ENCODE data around the gene IQCK. TPM values are rescaled to one million over a fixed set of nuclear protein-coding genes. Genes with fewer than 3 reads are reported as not detected.
A peak's percentile ranks its signal among the peaks of the same experiment; 100 is the strongest.

IQCK gene
- total RNA-seq, 4 donors from 2014 or later: 49.7 to 103 (median 94.2) TPM

DNA sequence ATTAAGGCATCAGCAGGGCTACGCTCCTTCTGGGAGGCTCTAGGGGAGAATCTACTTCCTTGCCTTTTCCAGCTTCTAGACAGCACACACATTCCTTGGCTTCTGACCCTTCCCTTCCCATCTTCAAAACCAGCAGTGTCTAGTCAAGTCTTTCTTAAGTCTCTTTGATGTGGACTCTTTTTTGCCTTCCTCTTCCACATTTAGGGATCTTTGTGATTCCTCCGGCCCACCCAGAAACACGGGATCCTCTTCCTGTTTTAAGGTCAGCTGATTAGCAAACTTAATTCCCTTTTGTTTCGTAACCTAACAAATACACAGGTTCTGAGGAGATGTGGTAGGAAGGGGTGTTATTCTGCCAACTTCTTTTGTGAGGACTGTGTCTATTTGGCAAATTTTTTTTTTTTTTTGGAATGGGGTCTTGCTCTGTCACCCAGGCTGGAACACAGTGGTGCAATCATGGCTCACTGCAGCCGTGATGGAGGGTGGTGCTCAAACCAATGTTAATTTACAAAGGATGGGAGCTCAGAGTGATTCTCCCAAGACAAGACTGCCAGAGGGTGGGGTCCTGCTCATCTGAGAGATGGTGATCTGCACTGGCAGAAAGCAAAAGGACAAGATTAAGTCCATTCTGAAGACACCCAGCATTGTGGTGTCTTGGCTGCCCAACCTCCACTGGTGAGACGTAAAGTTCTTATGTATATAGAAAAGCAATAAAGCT lies 14.7 kb upstream of the IQCK start:
- no peak overlapping the region for H3K4me3 ChIP-seq (replicated peaks in 1 of 3)
- no peak for DNase-seq
- TF ChIP-seq, protein P1, sequence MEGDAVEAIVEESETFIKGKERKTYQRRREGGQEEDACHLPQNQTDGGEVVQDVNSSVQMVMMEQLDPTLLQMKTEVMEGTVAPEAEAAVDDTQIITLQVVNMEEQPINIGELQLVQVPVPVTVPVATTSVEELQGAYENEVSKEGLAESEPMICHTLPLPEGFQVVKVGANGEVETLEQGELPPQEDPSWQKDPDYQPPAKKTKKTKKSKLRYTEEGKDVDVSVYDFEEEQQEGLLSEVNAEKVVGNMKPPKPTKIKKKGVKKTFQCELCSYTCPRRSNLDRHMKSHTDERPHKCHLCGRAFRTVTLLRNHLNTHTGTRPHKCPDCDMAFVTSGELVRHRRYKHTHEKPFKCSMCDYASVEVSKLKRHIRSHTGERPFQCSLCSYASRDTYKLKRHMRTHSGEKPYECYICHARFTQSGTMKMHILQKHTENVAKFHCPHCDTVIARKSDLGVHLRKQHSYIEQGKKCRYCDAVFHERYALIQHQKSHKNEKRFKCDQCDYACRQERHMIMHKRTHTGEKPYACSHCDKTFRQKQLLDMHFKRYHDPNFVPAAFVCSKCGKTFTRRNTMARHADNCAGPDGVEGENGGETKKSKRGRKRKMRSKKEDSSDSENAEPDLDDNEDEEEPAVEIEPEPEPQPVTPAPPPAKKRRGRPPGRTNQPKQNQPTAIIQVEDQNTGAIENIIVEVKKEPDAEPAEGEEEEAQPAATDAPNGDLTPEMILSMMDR (IDR thresholded peaks at IDR 0.05): no peak
- TF ChIP-seq POLR2A (IDR thresholded peaks at IDR 0.05): no peak
- intact Hi-C loops (cut with DNase I): no loop called here
- H3K4me1 ChIP-seq: peaks cover 27 to 45% of the 10 kb centered on the region in 2 donors
- no peaks in the 10 kb centered on the region for H3K27me3 ChIP-seq
- no peaks in the 10 kb centered on the region for H3K9me3 ChIP-seq
- 89 to 90% methylated on average over 6 of the region's 6 CpGs for WGBS, 2 donors
- peaks cover 9 to 10% of the 10 kb centered on the region in 2 donors for H3K36me3 ChIP-seq
- H3K27ac ChIP-seq: peak overlapping the region in 2 of 3 donors; percentile 56 to 64

DNA sequence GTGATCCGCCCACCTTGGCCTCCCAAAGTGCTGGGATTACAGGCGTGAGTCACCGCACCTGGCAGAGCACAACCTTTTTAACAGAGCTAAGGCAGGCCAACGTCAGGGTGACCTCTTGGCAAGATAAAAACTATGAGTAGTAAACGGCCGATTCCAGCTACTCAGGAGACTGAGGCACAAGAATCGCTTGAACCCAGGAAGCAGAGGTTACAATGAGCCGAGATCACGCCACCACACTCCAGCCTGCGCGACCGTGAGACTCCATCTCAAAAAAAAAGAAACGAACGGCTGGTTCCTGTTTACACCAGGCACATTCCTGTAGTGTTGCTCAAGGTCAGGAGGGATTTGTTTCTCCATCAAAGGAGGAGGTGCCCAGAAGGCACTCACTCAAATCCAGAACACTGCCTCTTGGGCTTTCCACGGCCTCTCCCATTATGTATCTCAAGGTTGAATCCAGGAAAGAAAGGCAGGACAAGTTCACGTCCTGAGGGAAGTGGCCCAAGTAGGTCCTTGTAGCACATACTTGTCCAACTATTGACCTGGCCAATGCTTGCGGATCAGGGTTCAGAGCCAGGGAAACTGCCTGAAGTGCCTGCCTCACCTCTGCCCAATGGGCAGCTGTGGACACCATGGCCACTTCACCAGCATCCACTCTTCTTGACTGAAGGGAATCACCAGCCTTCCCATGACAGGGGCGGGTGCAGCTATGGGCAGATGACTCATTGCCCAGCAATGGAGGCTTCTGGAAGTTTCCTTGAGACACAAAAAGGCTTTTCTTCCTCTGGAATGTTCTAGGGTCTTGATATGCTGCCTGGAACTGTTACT lies 13.5 kb upstream of the IQCK start:
- H3K27me3 ChIP-seq: no peaks in the 10 kb centered on the region
- peak overlapping the region in 2 of 3 donors; percentile 56 to 64 for H3K27ac ChIP-seq
- peaks cover 25 to 33% of the 10 kb centered on the region in 2 donors for H3K4me1 ChIP-seq
- intact Hi-C loops (cut with DNase I): no loop called here
- 75 to 82% methylated on average over 17 to 18 of the region's 18 CpGs for WGBS, 2 donors
- TF ChIP-seq, protein P1 (IDR thresholded peaks at IDR 0.05): no peak
- no peak for TF ChIP-seq POLR2A (IDR thresholded peaks at IDR 0.05)
- H3K9me3 ChIP-seq: no peaks in the 10 kb centered on the region
- DNase-seq: no peak
- no peak overlapping the region for H3K4me3 ChIP-seq (replicated peaks in 1 of 3)
- peaks cover 9 to 10% of the 10 kb centered on the region in 2 donors for H3K36me3 ChIP-seq

DNA sequence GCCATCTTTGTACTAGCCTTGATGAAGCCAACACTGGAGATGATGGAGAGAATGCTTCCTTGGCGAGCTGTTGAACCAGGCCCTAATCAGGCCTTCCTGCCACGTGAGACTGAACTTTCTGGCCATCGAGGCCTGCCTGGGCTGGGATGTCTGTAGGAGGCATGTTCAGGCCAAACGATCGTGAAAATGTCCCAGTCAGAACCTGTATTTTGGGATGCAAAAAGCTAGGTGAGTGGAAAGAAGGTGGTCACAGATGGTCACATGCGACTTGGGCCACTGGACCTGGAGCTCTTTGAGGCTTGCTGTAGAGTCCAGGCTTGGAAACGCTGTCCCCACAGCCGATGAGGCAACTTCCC lies 12.9 kb upstream of the IQCK start:
- Histone ChIP-seq H3K4me1 (peaks cover 19 to 27% of the 10 kb centered on the region in 2 donors), H3K27ac (peak overlapping the region in 2 of 3 donors; percentile 45 to 56), H3K27me3 (no peaks in the 10 kb centered on the region), H3K36me3 (peaks cover 9 to 10% of the 10 kb centered on the region in 2 donors), H3K9me3 (no peaks in the 10 kb centered on the region), H3K4me3 (replicated peaks in 1 of 3) (no peak overlapping the region)
- DNase-seq: no peak
- intact Hi-C loops (cut with DNase I): no loop called here
- TF ChIP-seq, protein P1 (IDR thresholded peaks at IDR 0.05): no peak
- no peak for TF ChIP-seq POLR2A (IDR thresholded peaks at IDR 0.05)
- WGBS, 2 donors: 93 to 96% methylated on average over 8 of the region's 8 CpGs

DNA sequence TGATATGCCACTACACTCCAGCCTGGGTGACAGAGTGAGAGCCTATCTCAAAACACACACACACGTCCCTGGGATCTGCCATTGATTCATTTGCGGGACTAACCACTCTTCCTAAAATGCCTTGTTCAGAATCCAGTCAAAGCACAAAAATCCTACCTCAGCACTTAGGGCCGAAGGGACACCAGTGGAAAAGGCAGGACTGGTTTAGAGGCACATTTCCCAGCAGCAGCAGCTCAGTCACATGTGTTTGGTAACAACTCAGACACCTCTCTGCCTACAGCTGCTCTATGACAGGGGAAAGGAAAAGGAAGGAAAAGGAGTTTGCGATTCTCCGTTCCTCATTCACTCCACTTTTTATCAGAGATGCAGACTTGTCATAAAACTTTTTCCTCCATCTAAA lies 12.2 kb upstream of the IQCK start:
- peaks cover 12 to 20% of the 10 kb centered on the region in 2 donors for H3K4me1 ChIP-seq
- WGBS, 2 donors: 88 to 89% methylated on average over 5 of the region's 5 CpGs
- TF ChIP-seq POLR2A (IDR thresholded peaks at IDR 0.05): no peak
- TF ChIP-seq, protein P1 (IDR thresholded peaks at IDR 0.05): no peak
- H3K36me3 ChIP-seq: peaks cover 9 to 10% of the 10 kb centered on the region in 2 donors
- H3K27me3 ChIP-seq: no peaks in the 10 kb centered on the region
- no peak overlapping the region for H3K4me3 ChIP-seq (replicated peaks in 1 of 3)
- intact Hi-C loops (cut with DNase I): no loop called here
- no peak for DNase-seq
- no peak overlapping the region for H3K27ac ChIP-seq
- no peaks in the 10 kb centered on the region for H3K9me3 ChIP-seq

DNA sequence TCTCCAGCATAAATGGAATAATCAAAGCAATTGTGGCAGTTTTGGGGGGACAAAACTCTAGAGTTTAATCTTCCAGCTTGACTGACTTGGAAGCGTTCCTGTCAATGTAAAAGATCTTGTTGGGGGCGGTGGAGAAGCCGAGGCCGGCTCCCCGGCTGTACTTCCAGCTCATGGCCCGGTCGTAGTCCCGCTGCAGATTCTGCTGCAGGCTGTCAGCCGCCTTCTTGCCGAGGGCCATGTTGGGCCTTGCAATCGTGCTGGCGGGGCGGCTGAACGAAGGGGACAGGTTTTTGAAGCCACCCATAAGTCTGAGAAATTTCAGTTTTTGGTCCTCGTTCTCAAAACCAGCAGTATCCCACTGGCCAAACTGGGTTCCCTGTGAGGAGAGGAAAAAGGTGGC lies 11.2 kb upstream of the IQCK start:
- intact Hi-C loops (cut with DNase I): no loop called here
- Histone ChIP-seq H3K4me3 (replicated peaks in 1 of 3) (no peak overlapping the region), H3K27ac (no peak overlapping the region), H3K9me3 (no peaks in the 10 kb centered on the region), H3K27me3 (no peaks in the 10 kb centered on the region), H3K36me3 (peaks cover 9 to 10% of the 10 kb centered on the region in 2 donors), H3K4me1 (peaks cover 2 to 10% of the 10 kb centered on the region in 2 donors)
- WGBS, 2 donors: 94 to 95% methylated on average over 12 to 15 of the region's 15 CpGs
- DNase-seq: no peak
- TF ChIP-seq, protein P1 (IDR thresholded peaks at IDR 0.05): no peak
- TF ChIP-seq POLR2A (IDR thresholded peaks at IDR 0.05): no peak

Data from thyroid gland (tissue), 4 donors.